DOHH2 (cell line): ENCODE measurements around the gene GBA3.

Source experiments
- H3F3A ChIP-seq: fragments of 200-600 bp; sonication (generic), shearing (Covaris generic); 2 replicates; pipeline ENCODE4 v1.6.0; 2016; ENCODE audit warnings: antibody characterized with exemption, mild to moderate bottlenecking; ENCODE audit not compliant: control insufficient read depth, insufficient read depth
- H3K27ac ChIP-seq: fragments of 200-600 bp; sonication (generic); 2 replicates; pipeline ENCODE4 v1.5.1; 2014; ENCODE audit warnings: low read depth, mild to moderate bottlenecking, low read length, moderate library complexity
- H3K27me3 ChIP-seq: fragments of 200-600 bp; sonication (generic); 2 replicates; pipeline ENCODE4 v1.6.1; 2014; ENCODE audit warnings: mild to moderate bottlenecking, low read length, mixed read lengths; ENCODE audit not compliant: control insufficient read depth
- H3K36me3 ChIP-seq: fragments of 200-600 bp; sonication (generic); 2 replicates; pipeline ENCODE4 v1.6.1; 2014; ENCODE audit warnings: mild to moderate bottlenecking, low read length, moderate library complexity, mixed read lengths; ENCODE audit not compliant: control insufficient read depth
- H3K4me1 ChIP-seq: fragments of 200-600 bp; sonication (generic); 2 replicates; pipeline ENCODE4 v1.6.1; 2014; ENCODE audit warnings: mild to moderate bottlenecking, low read length, mixed read lengths; ENCODE audit not compliant: control insufficient read depth
- H3K4me2 ChIP-seq: fragments of 200-600 bp; sonication (generic); 2 replicates; pipeline ENCODE4 v1.6.0; 2014; ENCODE audit warnings: mild to moderate bottlenecking, low read length, moderate library complexity
- H3K4me3 ChIP-seq: fragments of 200-600 bp; sonication (generic); 2 replicates; pipeline ENCODE4 v1.5.1; 2014; ENCODE audit warnings: mild to moderate bottlenecking, low read length, mixed read lengths
- H3K79me2 ChIP-seq: fragments of 200-600 bp; sonication (generic); 2 replicates; pipeline ENCODE4 v1.6.1; 2014; ENCODE audit warnings: mild to moderate bottlenecking, low read length, mixed read lengths; ENCODE audit not compliant: control insufficient read depth
- H3K9me2 ChIP-seq: fragments of 200-600 bp; sonication (generic); replicated peaks from 2 replicates; pipeline ENCODE4 v1.6.1; 2014; ENCODE audit warnings: mild to moderate bottlenecking, low read length, mixed read lengths; ENCODE audit not compliant: control insufficient read depth
- H3K9me3 ChIP-seq: fragments of 200-600 bp; sonication (generic); 2 replicates; pipeline ENCODE4 v1.6.1; 2014; ENCODE audit warnings: antibody characterized with exemption, low read length, mixed read lengths; ENCODE audit not compliant: control insufficient read depth, insufficient read depth
- H4K20me1 ChIP-seq: fragments of 200-600 bp; sonication (generic); 2 replicates; pipeline ENCODE4 v1.6.0; 2014; ENCODE audit warnings: low read depth, mild to moderate bottlenecking, antibody characterized with exemption, low read length, moderate library complexity; ENCODE audit not compliant: control insufficient read depth, insufficient read depth
- CTCF ChIP-seq: fragments of 200-600 bp; sonication (generic); IDR thresholded peaks from one replicate; pipeline ENCODE4 v1.5.1; 2014; ENCODE audit warnings: antibody characterized with exemption, mild to moderate bottlenecking, low read depth, low read length; ENCODE audit not compliant: poor library complexity, severe bottlenecking
- EZH2phosphoT487 ChIP-seq: fragments of 200-600 bp; sonication (generic); IDR thresholded peaks from 2 replicates; pipeline ENCODE4 v1.6.1; 2017; ENCODE audit warnings: borderline replicate concordance, mild to moderate bottlenecking, antibody characterized with exemption, low read length, moderate library complexity, mixed read lengths

The GBA3 gene

GRCh38 chr4:22688236-22688635 is 4.5 kb upstream of the GBA3 start:
- Histone ChIP-seq H3K27ac (no peak overlapping the region), H3K27me3 (no peaks in the 10 kb centered on the region), H3K9me3 (no peaks in the 10 kb centered on the region), H3K4me2 (no peak overlapping the region), H3K36me3 (no peaks in the 10 kb centered on the region), H3K4me1 (no peaks in the 10 kb centered on the region), H3K79me2 (no peaks in the 10 kb centered on the region), H4K20me1 (no peaks in the 10 kb centered on the region), H3F3A (no peaks in the 10 kb centered on the region), H3K9me2 (no peaks in the 10 kb centered on the region), H3K4me3 (no peak overlapping the region)
- TF ChIP-seq EZH2phosphoT487 = no peak
- TF ChIP-seq CTCF = no peak

GRCh38 chr4:22689428-22689827 is 3.3 kb upstream of the GBA3 start:
- Histone ChIP-seq H3K27me3 (no peaks in the 10 kb centered on the region), H3K4me2 (no peak overlapping the region), H3K4me3 (no peak overlapping the region), H3K27ac (no peak overlapping the region), H3K36me3 (no peaks in the 10 kb centered on the region), H3K4me1 (no peaks in the 10 kb centered on the region), H3F3A (no peaks in the 10 kb centered on the region), H4K20me1 (no peaks in the 10 kb centered on the region), H3K9me3 (no peaks in the 10 kb centered on the region), H3K9me2 (no peaks in the 10 kb centered on the region), H3K79me2 (no peaks in the 10 kb centered on the region)
- TF ChIP-seq CTCF = no peak
- TF ChIP-seq EZH2phosphoT487 = no peak

- Histone ChIP-seq H3K79me2 (no peaks in the 10 kb centered on the region), H3K36me3 (no peaks in the 10 kb centered on the region), H3K9me3 (no peaks in the 10 kb centered on the region), H3F3A (no peaks in the 10 kb centered on the region), H3K4me2 (no peak overlapping the region), H3K4me3 (no peak overlapping the region), H3K27ac (no peak overlapping the region), H3K9me2 (no peaks in the 10 kb centered on the region), H3K4me1 (no peaks in the 10 kb centered on the region), H3K27me3 (no peaks in the 10 kb centered on the region), H4K20me1 (no peaks in the 10 kb centered on the region)
- no peak for TF ChIP-seq EZH2phosphoT487
- no peak for TF ChIP-seq CTCF
These were observed 2.3 kb downstream of the GBA3 start for GRCh38 chr4:22695029-22695428.

GRCh38 chr4:22695917-22696316 is 3.2 kb downstream of the GBA3 start:
- Histone ChIP-seq H3K4me3 (no peak overlapping the region), H3K4me1 (no peaks in the 10 kb centered on the region), H4K20me1 (no peaks in the 10 kb centered on the region), H3F3A (no peaks in the 10 kb centered on the region), H3K36me3 (no peaks in the 10 kb centered on the region), H3K79me2 (no peaks in the 10 kb centered on the region), H3K27me3 (no peaks in the 10 kb centered on the region), H3K4me2 (no peak overlapping the region), H3K27ac (no peak overlapping the region), H3K9me3 (no peaks in the 10 kb centered on the region), H3K9me2 (no peaks in the 10 kb centered on the region)
- no peak for TF ChIP-seq CTCF
- no peak for TF ChIP-seq EZH2phosphoT487
